ENCODE results near the gene CSNK1D.

DNA sequence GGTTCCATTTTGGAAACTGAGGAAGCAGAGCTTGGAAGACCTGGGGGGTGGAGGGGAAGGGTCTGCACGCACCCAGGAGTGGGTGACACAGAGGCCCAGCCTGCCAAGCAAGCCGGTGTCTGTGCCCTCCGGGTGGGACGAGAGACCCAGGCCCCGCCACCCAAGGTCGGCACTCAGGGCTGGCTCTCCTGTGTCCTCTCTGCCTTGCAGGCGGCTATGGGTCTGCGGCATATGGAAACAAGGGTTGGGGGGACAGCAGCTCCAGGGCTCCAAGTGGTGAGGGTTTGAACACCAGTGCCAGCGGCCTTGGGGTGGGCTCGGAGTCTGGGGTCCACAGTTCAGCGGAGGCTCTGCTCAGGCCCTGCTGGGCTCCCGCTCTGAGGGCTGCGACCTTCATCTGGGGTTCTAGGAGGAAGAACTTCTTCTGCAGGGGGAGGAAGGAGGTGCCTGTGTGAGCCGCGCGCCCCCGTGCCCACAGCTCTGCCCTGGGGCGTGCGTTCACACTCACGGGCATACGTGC, 48.5 kb upstream of the CSNK1D start:
- TF ChIP-seq, protein P1, sequence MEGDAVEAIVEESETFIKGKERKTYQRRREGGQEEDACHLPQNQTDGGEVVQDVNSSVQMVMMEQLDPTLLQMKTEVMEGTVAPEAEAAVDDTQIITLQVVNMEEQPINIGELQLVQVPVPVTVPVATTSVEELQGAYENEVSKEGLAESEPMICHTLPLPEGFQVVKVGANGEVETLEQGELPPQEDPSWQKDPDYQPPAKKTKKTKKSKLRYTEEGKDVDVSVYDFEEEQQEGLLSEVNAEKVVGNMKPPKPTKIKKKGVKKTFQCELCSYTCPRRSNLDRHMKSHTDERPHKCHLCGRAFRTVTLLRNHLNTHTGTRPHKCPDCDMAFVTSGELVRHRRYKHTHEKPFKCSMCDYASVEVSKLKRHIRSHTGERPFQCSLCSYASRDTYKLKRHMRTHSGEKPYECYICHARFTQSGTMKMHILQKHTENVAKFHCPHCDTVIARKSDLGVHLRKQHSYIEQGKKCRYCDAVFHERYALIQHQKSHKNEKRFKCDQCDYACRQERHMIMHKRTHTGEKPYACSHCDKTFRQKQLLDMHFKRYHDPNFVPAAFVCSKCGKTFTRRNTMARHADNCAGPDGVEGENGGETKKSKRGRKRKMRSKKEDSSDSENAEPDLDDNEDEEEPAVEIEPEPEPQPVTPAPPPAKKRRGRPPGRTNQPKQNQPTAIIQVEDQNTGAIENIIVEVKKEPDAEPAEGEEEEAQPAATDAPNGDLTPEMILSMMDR (IDR thresholded peaks at IDR 0.05): no peak
- TF ChIP-seq POLR2A (IDR thresholded peaks at IDR 0.05): no peak

Data from testis (tissue), 2 donors.